ENCODE results near the gene C21orf58. TPM values are rescaled to one million over a fixed set of nuclear protein-coding genes. Genes with fewer than 3 reads are reported as not detected.
"Not testable (repeated sequence)": the region's sequence is repeated elsewhere in the genome, so short reads cannot be mapped to it uniquely, and the experiment has no call there.

Gene C21orf58
- total RNA-seq: 5.5 and 5.6 TPM in 2 replicates

DNA sequence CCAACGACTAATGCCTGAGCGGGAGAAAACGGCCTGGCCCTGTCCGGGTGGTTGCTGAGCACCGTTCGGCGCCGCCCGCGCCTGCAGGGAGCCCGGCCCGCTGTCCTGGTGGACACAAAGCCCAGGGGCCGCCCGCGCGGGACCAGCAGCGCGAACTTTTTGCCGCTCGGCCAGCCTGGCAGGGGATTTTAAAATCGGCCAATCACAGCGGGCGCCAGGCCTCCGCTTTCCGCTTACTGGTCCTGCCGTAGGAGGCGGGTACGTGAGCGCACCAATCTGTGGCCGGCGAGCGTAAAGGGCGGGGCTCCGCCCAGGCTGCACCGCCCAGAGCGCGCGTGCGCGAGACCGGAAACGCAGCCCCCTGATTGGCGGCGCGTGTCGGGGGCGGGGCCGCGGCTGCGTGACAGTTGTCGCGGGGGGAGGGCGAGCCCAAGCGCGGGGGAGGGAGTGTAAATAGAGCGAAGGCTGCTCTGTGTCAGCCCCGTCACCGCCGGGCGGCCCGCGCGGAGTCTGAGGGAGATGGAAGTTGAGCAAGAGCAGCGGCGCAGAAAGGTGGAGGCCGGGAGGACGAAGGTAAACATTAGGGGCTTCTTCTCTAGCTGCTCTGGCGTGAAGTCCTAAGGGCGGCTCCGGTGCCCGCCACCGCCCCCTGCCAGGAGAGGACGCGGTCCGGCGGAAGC, at the start of gene C21orf58, which contains the start of gene PCNT:
TSS of gene C21orf58 (minus strand) at position 161 of the 680 bp plus-strand sequence. CDS start 1,132 bp downstream, outside the sequence.
TSS of gene PCNT (plus strand) at position 447 of the 680 bp plus-strand sequence. CDS start at position 520, 73 bp downstream.
- peak; percentile 98 for DNase-seq (ENCODE audit: low read depth)
- peak within 1 kb of the TSS; percentile 81 for H3K4me3 ChIP-seq (ENCODE audit: low read depth, low read length)
- TF ChIP-seq, protein P1, sequence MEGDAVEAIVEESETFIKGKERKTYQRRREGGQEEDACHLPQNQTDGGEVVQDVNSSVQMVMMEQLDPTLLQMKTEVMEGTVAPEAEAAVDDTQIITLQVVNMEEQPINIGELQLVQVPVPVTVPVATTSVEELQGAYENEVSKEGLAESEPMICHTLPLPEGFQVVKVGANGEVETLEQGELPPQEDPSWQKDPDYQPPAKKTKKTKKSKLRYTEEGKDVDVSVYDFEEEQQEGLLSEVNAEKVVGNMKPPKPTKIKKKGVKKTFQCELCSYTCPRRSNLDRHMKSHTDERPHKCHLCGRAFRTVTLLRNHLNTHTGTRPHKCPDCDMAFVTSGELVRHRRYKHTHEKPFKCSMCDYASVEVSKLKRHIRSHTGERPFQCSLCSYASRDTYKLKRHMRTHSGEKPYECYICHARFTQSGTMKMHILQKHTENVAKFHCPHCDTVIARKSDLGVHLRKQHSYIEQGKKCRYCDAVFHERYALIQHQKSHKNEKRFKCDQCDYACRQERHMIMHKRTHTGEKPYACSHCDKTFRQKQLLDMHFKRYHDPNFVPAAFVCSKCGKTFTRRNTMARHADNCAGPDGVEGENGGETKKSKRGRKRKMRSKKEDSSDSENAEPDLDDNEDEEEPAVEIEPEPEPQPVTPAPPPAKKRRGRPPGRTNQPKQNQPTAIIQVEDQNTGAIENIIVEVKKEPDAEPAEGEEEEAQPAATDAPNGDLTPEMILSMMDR (IDR thresholded peaks at IDR 0.05; ENCODE audit: insufficient read depth, low read depth, low read length): no peak

DNA sequence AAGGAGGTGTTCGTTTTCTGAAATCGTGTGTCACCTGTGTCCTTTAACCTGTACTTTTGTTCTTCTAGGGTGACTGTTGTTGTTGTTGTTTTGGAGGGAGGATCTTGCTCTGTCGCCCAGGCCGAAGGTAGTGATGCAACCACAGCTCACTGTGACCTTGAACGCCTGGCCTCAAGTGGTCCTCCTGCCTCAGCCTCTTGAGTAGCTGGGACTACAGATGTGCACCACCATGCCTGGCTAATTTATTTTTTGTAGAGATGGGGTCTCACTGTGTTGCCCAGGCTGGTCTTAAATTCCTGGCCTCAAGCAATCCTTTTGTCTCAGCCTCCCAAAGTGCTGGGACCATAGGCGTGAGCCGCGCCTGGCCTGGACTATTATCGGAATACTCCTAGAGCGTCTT, 49.3 kb upstream of the C21orf58 start:
- not testable (repeated sequence) for H3K4me3 ChIP-seq (ENCODE audit: low read depth, low read length); DNase-seq (ENCODE audit: low read depth)

DNA sequence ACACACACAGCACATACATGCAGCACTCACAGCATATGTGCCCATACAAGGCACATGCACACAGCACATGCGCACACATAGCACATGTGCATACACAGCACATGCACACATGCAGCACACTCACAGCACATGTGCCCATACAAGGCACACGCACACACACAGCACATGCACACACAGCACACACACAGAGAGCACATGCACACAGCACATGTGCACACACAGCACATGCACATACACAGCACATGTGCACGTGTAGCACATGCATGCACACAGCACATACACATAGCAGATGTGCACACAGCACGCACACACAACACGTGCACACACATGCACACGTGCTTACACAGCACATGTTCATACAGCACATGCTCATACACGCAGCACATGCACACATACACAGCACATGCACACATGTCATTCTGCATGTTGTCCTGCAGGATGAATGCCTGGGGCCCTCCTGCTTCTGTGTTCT, 48.4 kb upstream of the C21orf58 start:
- H3K4me3 ChIP-seq (ENCODE audit: low read depth, low read length): no peak overlapping the region
- TF ChIP-seq, protein P1 (IDR thresholded peaks at IDR 0.05; ENCODE audit: insufficient read depth, low read depth, low read length): no peak
- no peak for DNase-seq (ENCODE audit: low read depth)

DNA sequence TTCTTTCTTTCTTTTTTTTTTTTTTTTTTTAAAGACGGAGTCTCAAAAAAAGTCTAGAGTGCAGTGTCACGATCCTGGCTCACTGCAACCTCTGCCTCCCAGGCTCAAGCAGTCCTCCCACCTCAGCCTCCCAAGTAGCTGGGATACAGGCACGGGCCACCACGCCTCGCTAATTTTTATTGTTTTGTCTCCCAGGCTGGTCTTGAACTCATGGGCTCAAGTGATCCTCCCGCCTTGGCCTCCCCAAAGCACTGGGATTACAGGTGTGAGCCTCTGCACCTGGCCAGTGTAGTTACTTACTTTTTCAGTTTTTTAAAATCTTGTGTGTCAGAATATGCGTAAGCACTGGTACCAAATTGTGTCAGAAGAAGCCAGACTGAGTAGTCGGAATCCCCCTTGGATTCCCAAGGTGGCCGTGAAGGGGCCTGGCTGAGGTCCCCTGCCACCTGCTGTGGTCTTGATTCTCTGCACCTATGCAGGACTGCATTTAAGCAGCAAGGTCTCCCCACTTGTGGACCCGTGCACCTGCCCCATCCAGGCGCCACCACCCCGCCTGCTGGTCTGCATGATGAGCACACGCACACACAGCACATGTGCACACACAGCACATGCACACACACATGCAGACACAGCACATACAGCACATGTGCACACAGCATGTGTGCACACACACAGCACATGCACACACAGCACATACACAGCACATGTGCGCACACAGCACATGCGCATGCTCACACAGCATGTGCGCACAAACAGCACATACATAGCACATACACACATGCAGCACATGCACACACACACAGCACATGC, 47.7 kb upstream of the C21orf58 start:
- TF ChIP-seq, protein P1 (IDR thresholded peaks at IDR 0.05; ENCODE audit: insufficient read depth, low read depth, low read length): no peak
- DNase-seq (ENCODE audit: low read depth): no peak
- H3K4me3 ChIP-seq (ENCODE audit: low read depth, low read length): no peak overlapping the region

DNA sequence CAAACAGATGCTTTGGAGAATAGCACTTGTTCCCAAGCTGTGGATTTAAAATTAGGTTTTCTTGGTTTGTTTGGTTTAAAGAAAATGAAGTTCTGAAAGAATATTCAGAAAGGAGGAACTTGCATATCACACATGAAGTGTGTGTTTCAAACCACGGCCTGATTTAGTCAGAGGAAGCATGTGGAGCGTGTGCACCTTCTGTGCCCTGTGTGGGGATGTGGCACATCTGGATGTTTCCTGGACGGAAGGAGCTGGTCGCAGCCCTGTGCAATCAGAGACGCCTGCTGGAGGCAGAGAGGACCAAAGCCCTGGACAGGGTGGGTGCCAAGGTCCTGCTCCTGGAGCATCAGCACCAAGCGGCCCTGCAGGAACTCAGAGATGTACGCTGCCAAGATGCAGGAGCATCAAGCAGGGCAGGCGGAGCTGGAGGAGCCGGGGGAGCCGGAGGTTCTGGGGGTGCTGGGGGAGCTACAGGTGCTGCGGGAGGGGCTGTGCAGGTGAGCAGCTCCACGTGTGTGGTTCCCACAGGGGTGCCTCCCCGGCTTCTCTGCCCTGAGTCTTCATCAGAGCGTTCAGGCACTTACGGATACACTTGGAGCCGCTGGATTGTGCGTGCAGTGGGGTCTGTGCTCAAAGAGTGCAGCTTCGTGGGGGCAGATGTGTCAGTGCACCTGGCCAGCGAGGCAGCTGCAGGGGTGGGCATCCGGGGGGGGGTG, 46.0 kb upstream of the C21orf58 start:
- TF ChIP-seq, protein P1 (IDR thresholded peaks at IDR 0.05; ENCODE audit: insufficient read depth, low read depth, low read length): no peak
- H3K4me3 ChIP-seq (ENCODE audit: low read depth, low read length): no peak overlapping the region
- no peak for DNase-seq (ENCODE audit: low read depth)

DNA sequence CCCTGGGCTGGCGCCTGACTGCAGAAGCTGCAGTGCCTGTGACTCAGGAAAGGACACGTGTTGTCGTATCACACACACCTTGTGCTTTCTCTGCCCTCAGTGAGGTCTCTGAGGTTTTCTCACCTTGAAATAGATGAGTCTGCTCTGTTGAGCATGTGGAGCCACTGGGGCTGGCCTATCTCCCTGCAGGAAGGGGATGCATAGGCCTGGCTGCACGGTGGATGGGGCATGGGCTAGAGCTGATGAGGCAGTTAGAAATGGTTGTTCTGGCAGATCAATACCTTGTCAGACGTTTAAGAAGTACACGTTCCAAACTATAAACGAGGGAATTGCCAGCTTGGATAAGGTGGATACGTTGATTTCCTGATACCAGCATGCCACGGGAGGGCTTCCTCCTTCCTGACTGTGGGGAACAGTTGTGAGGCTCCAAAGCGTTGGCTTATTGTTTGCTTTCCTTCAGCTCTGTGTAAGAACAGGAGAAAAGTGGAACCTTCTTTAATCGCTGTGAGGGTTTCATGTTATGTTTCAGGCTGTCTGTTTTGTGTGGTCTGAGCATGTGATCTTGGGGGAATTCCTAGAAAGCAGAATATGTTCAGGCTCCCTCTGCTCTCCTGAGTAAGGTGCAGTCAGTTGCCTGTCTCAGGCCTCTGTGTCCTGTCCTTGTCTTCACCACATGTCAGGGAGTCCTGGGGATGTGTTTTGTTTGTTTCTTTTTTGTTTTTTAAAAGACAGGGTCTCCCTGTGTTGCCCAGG, 45.0 kb upstream of the C21orf58 start:
- TF ChIP-seq, protein P1 (IDR thresholded peaks at IDR 0.05; ENCODE audit: insufficient read depth, low read depth, low read length): no peak
- H3K4me3 ChIP-seq (ENCODE audit: low read depth, low read length): no peak overlapping the region
- DNase-seq (ENCODE audit: low read depth): no peak

Data from fibroblast of villous mesenchyme (primary cell).